ENCODE measurements around the gene HES7.

HES7 gene

GRCh38 chr17:8142887-8143580 is 19.1 kb upstream of the HES7 start:
- DNase-seq (ENCODE audit: low read depth), result no peak

GRCh38 chr17:8142158-8142886 is 18.4 kb upstream of the HES7 start:
- DNase-seq (ENCODE audit: low read depth), result no peak

- no peak for DNase-seq (ENCODE audit: low read depth)
Measured at GRCh38 chr17:8141741-8142140, 17.8 kb upstream of the HES7 start.

- no peak for DNase-seq (ENCODE audit: low read depth)
Measured at GRCh38 chr17:8141045-8141444, 17.1 kb upstream of the HES7 start.

- DNase-seq (ENCODE audit: low read depth), result no peak
Measured at GRCh38 chr17:8140065-8141029, 16.4 kb upstream of the HES7 start.

- DNase-seq (ENCODE audit: low read depth), result peak; percentile 99
Measured at GRCh38 chr17:8138672-8139371, 14.9 kb upstream of the HES7 start.

- no peak for DNase-seq (ENCODE audit: low read depth)
Measured at GRCh38 chr17:8138374-8138671, 14.4 kb upstream of the HES7 start.

GRCh38 chr17:8137645-8138373 is 13.9 kb upstream of the HES7 start:
- DNase-seq (ENCODE audit: low read depth), result no peak

GRCh38 chr17:8133941-8134340 is 10.0 kb upstream of the HES7 start:
- no peak for DNase-seq (ENCODE audit: low read depth)

- DNase-seq (ENCODE audit: low read depth), result no peak
Measured at GRCh38 chr17:8133399-8133798, 9.5 kb upstream of the HES7 start.

GRCh38 chr17:8131844-8132441 is 8.0 kb upstream of the HES7 start:
- no peak for DNase-seq (ENCODE audit: low read depth)

GRCh38 chr17:8128125-8128784 is 4.3 kb upstream of the HES7 start:
- DNase-seq (ENCODE audit: low read depth), result no peak

GRCh38 chr17:8126491-8127066 is 2.7 kb upstream of the HES7 start:
- DNase-seq (ENCODE audit: low read depth), result no peak

- no peak for DNase-seq (ENCODE audit: low read depth)
Measured at GRCh38 chr17:8125947-8126490, 2.1 kb upstream of the HES7 start.

GRCh38 chr17:8125154-8125946 is 1.4 kb upstream of the HES7 start:
- DNase-seq (ENCODE audit: low read depth), result peak; percentile 84

- DNase-seq (ENCODE audit: low read depth), result no peak
Measured at GRCh38 chr17:8124350-8125153, 646 bp upstream of the HES7 start.

- DNase-seq (ENCODE audit: low read depth), result peak; percentile 50
Measured at GRCh38 chr17:8122924-8123694, 797 bp downstream of the HES7 start.

Data from activated T-cell treated with anti-CD3 and anti-CD28 coated beads for 48 hours (primary cell).